HG02588 (cell line): Measurements from ENCODE around the gene AGAP1.
A peak's percentile ranks its signal among the peaks of the same experiment; 100 is the strongest.

Experiments
- ATAC-seq: cut with Tn5 transposase; IDR thresholded peaks from one replicate; pipeline ENCODE4 v1.9.1; 2021; ENCODE audit warnings: mild to moderate bottlenecking, moderate library complexity; ENCODE audit not compliant: unreplicated experiment

Gene AGAP1

DNA sequence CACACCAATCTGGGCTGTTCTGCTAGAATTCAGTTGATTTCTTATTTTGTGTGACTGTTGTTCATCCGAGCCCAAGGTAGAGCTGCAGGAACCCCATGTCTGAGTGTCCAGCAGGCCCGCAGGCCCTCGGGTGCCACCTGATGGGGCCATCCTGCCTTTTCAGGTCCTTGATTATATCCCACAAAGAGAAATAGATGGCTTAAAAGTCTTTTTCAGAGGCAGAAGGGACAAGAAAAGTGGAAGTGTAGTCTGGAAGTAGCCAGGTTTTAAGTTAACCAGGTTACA is 52.2 kb downstream of the AGAP1 start:
- ATAC-seq, result no peak

- no peak for ATAC-seq
These were observed 52.6 kb downstream of the AGAP1 start for GRCh38 chr2:235546436-235546835.

DNA sequence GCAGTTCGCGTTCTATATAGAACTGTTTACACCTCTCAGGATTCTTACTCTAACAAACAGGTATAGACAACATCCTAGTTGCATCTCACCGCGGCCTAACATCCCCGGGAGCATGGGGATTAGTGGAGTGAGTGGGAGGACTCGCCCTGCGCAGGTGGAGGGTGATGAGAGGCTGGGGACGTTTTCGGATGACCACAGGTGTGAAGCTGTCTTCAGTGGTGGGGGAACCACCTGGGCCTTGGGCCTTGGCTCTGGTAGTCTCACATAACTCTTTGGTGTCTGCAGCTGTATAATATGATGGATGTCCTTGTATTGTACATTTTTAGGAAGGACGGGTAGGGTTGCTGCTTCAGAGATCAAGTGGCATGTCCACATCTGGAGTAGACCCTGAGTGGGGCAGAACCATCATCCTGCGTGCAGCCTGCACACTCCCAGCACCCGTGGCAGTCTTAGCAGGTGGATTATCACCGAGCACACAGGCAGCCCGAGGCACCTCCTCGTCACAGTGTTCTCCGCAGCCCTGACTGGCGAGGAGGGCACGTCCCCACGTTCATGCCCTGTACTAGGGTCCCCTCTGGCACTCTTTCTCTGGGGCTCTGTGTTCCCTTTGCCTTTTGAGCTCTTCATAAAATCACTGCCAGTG is 56.0 kb downstream of the AGAP1 start:
- no peak for ATAC-seq

DNA sequence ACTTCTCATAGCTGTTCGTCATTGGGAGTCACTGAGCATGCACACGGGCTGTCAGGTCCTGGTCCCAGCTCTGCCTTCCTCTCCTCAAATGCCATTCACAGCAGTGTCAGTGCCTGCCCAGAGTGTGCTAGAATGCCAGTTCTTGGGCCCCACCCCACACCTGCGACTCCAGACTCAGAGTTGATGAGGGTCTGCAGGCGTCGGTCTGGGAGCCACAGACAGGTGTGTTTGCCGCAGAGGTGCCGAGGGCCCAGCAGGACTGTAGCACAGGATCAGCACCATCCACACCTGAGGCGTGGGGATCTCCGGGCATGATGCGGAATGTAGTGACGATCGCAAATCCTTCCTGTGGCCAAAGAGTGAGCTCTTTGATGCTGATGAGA is 56.5 kb downstream of the AGAP1 start:
- ATAC-seq, result no peak

DNA sequence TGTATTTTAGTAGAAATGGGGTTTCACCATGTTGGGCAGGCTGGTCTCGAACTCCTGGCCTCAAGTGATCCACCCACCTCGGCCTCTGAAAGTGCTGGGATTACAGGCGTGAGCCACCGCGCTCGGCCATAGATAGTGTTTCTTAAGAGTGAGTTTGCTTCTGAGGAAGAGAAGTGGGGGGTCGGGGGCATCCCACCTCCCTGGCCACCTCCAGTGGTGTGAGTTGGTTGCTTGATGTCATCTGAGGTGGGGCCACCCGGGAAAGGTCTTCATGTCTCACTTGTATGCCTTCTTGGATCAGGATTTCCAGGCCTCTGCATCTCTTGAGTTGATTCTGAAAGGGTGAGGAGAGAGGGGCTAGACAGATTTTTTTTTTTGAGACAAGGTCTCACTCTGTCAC is 57.1 kb downstream of the AGAP1 start:
- no peak for ATAC-seq

- ATAC-seq, result no peak
These were observed 58.1 kb downstream of the AGAP1 start for GRCh38 chr2:235551965-235552364.

GRCh38 chr2:235552671-235553070 is 58.8 kb downstream of the AGAP1 start:
- no peak for ATAC-seq

- no peak for ATAC-seq
These were observed 59.4 kb downstream of the AGAP1 start for GRCh38 chr2:235553291-235553690.

- no peak for ATAC-seq
These were observed 59.9 kb downstream of the AGAP1 start for GRCh38 chr2:235553696-235554100.

DNA sequence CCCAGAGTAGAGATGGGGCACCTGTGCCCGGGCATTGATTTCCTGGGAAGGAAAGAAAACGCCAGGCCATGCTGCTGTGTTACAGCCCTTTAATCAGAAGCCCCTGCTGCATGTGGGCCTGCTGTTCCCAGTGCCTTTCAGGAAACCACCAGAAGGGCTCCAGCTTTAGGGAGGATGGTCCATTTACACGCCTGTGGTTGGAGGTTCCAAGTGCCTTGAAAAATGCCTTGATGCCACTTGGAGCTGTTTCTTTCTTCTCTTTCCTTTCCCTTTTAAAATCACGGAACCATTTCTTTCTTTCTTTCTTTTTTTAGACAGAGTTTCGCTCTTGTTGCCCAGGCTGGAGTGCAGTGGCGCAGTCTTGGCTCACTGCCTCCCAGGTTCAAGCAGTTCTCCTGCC is 60.5 kb downstream of the AGAP1 start:
- no peak for ATAC-seq

- ATAC-seq, result no peak
These were observed 61.1 kb downstream of the AGAP1 start for GRCh38 chr2:235554936-235555335.

- no peak for ATAC-seq
These were observed 61.5 kb downstream of the AGAP1 start for GRCh38 chr2:235555371-235555770.

DNA sequence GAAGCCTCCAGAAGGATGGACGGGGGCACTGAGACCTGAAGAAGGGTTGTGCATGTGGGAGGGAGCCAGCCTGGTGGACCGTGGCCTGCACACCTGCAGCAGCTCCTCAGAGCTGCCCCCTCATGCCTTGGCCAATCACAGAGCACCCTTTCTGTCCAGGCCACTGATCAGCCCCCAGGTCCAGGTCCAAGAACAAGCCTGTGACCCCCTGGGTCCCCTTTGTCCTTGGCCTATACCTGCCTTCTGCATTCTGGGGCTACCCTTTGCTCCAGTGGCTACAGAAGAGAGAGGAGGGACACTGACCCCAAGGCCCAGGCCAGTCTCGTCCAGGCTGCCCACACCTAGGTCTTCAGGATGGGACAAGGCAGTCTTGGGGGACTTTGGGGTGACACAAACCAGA is 62.2 kb downstream of the AGAP1 start:
- no peak for ATAC-seq

DNA sequence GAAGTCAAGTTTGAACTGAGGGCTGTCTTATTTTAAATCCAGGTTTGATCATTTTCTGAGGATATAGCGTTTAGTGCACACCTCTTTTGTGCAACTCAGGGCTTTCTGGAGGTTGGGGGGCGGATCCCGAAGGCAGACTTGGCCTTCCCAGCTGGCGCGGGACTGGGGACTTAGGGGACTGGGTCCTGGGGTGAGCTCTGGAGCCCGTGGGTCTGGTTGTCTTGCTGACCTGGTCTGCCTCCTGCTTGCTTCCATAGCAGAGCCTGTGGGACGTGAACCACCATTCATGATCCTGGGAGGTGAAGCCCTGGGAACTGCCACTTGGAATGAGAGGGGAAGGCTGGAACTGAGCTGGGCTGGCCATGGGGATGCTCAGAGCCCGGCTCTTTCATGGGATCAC is 63.1 kb downstream of the AGAP1 start:
- ATAC-seq, result no peak

- ATAC-seq, result no peak
These were observed 64.1 kb downstream of the AGAP1 start for GRCh38 chr2:235557903-235558302.

GRCh38 chr2:235558572-235558971 is 64.7 kb downstream of the AGAP1 start:
- no peak for ATAC-seq

GRCh38 chr2:235560345-235560744 is 66.5 kb downstream of the AGAP1 start:
- ATAC-seq, result peak; percentile 54

- ATAC-seq, result no peak
These were observed 67.6 kb downstream of the AGAP1 start for GRCh38 chr2:235561450-235561849.

DNA sequence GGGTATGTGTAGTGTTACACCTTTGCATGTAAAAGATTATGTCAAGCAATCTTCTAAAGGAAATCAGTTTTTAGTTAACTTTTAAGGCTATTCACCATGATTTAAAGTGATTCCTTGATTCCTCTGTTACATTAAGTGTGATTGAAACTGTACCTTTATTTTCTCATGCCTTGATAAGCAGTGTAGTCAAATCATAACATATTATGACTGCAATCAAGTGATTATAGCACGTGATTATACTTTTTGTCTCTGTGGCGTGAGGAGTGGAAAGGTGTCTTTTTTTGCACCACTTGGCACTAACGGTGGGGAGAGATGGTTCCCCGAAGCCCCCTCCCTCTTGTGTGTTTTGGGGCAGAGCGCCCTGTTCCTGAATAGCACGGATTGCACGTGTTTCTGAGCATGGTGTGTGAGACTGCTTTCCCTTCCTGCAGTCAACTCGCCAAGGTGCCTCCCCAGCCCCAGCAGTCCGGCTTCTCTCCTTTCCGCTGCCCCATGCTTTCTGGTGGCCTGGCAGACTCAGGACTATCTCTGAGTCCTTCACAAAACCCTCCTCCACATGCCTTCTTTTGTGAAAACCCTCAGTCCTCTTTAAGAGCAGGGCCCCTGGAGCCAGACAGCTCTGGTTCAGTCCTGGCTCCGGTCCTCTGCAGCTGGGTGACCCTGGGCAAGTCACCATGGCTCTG is 68.4 kb downstream of the AGAP1 start:
- no peak for ATAC-seq

DNA sequence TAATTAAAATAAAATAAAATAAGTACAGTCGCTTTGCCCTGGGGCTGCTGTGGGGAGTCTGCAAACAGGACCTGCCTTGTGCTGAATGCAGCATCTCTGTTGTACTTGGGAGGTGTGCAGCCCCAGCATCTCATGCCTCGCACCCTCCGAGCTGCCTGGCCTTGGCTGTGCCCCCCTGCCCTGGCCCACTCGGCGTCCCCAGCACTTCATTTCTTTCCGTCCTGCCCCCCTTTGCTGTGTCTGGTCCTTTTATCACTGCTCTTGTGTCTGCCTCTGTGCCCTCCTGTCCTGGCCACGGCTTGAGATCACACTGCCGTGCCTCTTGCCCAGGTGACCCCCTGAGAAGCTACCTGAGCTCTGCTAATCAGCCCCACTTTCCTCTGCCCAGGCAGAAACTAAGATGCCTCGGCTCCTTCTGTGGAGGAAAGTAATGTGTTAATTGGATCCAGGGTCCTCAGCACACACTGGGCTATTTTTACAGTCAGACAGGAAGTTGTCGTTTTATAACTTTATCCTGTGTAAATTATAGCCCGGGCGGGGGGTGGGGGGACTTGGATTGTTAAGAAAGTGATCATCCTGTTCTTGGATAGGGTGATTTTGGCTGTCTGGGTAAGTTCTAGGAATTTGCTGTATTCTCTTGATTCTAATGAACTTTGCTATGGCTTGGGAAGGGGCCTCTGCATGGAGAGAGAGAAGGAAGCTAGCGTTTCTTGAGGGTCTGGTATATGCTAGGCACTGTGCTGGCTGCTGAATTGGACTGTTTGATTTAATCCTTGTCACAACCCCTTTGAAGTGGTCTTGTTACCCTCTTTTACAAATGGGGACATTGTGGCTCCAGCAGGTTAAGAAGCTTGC is 69.4 kb downstream of the AGAP1 start:
- ATAC-seq, result no peak

- ATAC-seq, result no peak
These were observed 70.2 kb downstream of the AGAP1 start for GRCh38 chr2:235564066-235564465.

DNA sequence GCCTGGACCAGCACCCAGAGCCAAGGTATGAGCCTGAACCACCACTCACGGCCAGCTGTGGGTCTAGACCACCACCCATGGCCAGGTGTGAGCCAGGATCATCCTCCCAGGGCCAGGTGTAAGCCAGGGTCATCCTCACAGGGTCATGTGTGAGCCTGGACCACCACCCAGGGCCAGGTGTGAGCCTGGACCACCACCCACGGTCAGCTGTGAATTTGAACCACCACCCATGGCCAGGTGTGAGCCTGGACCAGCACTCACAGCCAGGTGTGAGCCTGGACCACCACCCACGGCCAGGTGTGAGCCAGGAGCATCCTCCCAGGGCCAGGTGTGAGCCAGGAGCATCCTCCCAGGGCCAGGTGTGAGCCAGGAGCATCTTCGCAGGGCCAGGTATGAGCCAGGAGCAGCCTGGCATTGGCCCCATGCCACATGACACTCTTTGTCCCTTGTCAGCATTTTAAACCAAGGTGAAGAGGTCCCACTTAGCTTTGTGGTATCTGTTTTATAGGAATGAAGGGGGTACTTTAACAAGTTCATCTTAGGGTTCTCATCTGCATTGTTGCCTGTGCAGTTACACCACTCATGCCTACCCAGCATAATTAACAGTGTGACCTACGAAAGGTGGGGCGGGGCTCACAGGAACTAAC is 71.2 kb downstream of the AGAP1 start:
- no peak for ATAC-seq
